Stimulated activated CD4-positive, alpha-beta T cell treated with anti-CD3 and anti-CD28 coated beads, Interleukin-12 subunit alpha, Interleukin-12 subunit beta, amount 100 ng/mL, for 4 hours (primary cell): ENCODE data around the gene CCDC34.
"Not testable (repeated sequence)": the region's sequence is repeated elsewhere in the genome, so short reads cannot be mapped to it uniquely, and the experiment has no call there.

Source experiments
- DNase-seq: peaks from one replicate; pipeline ENCODE4 v3.0.0-alpha.2; 2020

Gene CCDC34

DNA sequence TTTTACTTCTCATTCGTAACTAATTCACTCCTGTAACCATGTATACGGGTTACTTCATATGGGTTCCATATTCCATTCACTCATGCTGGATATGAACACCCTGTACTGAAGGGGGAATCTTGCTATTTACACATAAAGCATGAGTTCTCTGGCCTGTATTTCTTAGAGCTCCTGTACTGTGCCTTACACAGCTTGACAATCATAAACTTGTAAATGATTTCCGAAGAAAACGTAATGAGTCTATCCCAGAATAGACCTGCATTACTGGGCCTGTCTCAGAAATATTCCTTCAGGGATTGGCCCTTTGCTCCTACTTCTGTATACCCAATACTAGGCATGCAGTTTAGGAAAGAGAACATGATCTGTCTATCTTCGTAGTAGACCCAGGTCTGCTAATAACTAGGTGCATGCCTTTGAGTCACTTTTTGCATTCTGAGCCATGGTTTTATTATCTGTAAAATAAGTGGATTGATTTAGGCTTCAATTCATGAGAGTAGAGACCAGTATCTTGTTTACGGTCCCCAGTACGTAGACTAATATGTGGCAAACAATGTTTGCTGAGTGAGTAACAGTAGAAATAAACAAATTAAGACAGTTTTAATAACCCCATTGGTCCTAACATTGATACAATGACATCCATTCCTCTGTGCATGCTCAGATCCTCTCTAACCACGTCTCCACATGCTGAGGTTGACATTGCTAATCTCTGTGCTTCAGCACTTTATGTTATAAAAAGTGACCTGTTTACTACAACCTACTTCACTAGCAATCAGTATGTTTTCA lies 1.2 kb downstream of the CCDC34 start:
- DNase-seq, result no peak

DNA sequence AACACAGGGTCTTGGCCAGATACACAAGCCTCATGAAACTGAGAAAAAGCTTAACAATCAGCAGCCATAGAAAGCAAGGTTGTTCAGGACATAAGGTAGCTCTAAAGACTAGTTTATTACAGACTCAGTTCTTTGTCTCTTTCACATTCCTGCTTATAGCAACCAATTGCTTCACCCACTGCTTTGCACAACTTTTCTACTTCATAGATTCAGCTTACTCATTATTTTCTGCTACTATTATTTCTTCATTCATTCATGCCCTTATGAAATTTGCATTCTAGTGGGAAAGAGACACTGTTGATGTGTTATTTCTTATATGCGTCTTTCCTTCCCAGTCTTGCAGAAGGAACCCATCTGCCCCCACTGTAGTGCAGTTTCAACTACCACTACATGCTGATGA lies 4.7 kb downstream of the CCDC34 start:
- no peak for DNase-seq

DNA sequence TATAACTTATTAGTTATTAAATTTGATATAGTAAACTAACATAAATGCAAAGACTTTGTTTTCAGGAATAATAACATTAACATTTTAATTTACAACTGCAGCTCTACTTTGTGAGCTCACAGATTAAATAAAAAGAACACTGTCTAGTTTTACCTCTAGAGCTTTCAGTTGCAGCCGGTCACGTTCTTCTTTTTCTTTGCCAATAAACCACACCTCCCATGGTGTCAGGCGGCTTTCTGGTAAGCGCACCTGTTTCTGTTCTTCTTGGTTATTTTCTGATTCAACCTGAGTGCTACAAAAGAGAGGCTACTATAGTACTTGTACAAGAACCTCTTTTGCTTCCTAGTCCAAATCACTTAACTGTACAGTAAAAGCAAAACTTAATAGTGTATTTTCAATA lies 5.8 kb downstream of the CCDC34 start:
- DNase-seq, result no peak

DNA sequence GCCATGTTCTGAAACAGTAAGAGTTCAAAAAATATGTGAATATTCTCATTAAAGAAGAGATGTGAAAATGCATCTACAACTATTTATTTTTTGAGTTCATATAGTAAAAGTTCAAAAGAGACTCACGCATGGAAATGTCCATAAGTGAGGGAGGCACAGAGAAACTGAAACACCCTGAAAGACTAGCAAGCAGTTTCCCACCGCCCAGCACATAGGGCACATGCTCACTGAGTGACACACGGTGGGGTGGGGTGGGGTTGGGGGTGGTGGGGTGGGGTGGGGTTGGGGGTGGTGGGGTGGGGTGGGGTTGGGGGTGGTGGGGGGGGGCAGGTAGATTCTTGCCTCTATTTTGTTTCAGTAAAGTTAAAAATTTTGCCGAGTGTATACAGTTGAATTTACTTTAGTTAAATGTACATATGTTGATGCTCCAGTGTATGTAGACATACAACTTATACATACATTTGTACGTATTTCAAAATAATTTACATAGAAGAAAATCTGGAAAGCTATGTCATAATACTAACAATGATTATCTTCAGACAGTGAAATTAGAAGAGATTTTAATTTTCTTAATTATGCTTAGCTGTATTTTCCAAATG lies 6.3 kb downstream of the CCDC34 start:
- no peak for DNase-seq

DNA sequence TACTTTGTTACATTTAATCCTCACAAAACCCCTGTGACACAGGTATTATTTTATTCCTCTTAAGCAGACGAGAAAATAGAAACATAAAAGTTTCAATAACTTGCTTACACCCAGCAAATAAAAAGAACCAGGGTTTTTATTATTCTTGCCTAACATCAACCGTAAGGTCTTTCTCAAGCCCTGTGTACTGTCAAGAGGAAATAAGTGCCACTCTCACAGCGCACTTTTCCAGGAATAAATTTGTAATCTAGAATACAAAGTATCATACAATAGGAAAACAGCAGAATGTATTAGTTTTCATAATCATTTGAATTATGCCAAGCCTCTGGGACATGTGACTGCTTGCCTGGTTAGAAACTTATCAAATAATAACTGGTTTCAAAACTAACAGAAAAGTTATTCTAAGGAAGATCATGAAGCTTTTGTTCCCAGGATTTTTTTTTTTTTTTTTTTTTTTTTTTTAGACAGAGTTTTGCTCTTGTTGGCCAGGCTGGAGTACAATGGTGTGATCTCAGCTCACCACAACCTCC lies 7.4 kb downstream of the CCDC34 start:
- DNase-seq, result no peak

DNA sequence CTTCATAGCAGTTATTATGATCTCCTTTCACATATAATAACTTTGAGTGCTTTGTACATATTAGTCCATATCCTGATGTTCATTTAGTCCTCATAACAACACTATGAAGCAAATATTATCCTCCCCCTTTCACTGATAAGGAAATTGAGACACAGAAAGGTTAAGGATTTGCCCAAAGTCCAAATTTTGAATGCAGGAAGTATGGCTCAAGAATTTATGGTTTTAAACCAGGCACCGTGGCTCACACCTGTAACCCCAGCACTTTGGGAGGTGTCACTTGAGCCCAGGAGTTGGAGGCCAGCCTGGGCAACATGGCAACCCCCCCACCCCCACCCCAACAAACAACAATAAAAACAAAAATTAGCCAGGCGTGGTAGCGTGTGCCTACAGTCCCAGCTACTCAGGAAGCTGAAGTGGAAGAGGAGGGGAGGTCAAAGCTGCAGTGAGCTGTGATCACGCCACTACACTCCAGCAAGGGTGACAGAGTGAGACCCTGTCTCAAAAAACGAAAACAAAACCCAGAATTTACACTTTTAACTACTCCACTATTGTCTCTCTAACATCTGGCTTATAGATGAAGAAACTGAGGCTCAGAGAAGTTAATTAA lies 8.6 kb downstream of the CCDC34 start:
- no peak for DNase-seq

DNA sequence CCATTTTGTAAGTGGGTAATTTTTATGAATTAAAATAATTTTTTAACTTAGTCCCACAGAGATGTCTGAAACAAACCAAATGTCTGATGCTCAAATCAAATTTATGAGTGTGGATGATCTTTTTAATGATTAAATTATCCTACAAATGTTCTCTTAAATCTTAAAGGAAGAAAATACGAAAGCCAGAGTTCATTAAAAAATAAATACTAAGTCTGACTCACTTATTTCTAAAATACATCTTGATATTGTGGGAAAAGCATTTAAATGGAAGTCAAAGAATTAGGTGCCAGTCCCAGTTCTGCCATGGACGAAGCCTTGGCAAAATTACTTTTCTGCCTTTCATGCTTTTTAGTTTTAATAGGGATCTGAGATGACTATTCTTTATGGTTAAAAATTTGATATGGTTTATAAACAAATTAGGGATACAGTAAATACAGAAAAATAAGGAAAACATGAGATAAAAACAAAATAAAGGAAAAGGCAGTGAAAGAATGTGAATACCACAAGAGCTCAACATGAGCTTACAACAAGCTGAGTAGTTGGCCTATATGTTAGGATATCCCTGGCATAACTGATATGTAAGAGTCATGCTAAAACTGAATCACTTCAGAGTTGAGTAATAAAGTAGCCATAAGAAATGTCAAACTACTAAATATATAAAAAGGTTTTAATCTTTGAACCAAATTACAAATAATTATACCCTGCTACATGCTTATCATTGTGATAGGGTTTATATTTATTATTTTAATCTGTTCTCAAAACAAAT lies 9.2 kb downstream of the CCDC34 start:
- no peak for DNase-seq

DNA sequence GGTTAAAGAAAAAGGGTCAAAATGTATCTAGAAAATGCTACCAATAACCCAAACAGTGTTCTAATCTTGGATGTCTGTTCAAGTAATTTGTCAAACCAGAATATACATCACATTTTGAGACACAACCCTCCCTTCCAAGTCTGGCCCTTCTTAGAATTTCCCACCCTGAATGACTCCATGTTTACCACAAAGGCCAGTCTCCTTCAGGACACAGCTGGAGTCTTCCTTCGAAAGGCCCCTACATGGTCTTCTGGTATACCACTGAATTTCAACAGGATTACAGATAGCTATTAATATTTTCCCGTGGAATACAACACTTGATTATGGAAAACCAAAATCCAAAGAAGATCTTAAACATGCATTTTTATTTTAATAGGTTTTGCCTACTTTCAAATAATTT lies 10.2 kb downstream of the CCDC34 start:
- DNase-seq, result no peak

DNA sequence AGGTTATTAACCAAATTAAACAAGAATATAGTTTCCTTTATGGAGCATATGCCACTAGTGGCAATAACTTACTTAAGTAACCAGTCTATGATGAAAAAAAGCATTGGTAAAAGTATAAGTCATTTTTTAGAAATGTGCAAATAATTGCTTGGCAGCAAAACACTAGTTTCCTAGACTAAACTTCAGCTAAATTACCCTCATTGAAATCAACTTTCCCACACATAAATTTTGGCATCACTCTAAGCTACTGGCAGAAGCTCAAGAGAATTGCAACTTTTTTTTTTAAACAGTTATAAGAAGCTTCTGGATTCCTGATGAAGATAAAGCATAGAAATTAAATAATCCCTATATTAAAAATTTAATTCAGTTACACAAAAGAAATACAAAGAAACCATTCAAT lies 12.5 kb downstream of the CCDC34 start:
- no peak for DNase-seq

DNA sequence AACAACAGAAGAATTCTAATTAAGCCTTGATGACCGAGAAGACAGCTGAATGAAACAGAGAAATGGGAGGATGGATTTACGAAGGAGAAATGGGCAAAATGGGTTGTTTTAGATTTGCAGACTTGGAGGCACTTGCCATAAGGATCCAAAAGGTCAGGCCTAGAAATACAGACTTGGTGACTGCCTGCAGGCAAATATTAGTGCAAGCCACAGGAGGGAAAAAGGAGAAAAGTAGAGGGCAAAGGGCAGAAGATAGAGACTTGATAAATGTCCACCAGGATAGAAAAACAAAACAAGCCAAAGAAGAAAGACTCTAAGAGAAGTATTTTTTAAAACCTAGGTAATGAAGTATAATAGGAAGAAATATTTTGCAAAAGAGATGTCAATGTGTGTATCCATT lies 13.1 kb downstream of the CCDC34 start:
- no peak for DNase-seq

DNA sequence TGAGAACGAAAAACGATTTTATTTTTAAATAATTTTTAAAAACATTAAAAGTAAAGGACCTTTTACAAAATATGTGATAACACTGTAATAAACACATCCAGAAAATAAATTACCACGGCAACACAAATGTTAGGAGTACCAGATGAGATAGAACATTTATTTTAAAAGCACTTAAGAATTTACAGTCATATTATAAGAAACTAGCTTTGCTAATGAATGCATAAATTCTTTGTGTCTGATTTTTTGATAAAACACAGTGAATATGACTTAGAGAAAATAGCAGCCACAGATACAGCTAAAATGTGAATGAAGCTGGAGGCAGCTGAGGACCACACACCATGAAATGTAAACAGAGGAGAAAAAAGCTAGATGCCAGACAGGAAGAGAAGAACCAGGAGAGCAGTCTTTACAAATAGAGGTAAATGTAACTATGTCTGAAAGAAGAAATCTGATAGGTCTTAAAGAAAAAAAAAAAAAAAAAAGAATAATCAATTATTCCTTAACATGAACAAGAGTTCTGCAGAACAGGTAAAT lies 14.6 kb downstream of the CCDC34 start:
- DNase-seq, result no peak

DNA sequence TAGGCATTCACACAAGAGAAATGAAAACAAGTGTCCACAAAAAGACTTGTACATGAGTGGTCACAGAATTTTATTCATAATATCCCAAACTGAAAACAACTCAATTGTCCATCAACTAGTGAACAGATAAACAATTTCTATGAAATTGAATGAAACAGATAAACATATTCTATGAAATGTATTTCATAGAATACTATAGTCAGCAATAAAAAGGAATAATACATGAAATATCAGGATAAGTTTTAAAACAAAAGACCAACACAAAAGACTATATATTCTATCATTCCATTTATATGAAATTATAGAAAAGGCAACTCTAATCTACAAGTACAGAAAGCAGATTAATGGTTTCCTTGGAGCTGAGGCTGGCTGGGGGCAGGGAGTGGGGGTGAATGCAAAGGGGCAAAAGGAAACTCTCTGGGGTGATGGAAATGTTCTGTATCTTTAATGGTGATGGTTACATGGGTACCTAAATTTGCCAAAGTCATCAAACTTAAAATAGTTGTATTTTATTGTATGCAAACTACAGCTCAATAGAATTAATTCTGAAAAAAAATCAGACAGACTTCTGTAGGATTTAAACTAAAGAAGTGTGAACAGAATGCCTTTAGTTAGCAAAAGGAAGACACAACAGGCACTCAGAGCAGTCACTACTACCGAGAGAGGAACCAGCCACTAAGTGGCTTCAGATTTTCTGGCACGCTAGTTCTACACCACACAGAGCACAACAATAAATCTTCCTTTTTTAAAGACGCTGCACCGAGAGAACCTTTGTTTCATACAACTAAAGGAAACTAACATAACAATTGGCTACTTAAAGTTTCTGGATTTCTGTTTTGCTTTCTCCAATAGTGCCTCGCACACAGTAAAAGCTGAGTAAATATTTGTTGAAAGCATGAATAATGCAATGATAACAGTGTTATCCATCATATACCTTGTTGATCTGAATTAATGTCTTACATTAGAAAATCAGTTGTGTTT lies 15.4 kb downstream of the CCDC34 start:
- no peak for DNase-seq

DNA sequence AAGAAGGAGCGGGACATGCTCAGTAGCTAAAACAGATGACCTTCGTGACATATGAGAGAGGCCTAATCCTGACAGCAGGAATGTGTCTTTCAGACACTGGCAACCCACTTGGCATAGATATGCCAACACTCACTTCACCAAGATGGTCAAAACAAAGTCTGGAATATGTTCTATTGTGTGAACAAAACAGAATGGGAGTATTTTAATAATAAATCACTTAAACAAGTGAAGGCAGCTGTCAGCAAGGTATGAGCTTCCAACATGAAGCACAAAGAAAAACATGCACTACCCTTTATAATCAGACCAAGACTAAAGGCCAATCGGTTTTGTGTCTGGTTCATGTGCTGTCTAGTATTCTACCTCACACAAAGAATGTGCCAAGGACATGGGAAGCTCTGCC lies 23.1 kb downstream of the CCDC34 start:
- DNase-seq, result no peak

DNA sequence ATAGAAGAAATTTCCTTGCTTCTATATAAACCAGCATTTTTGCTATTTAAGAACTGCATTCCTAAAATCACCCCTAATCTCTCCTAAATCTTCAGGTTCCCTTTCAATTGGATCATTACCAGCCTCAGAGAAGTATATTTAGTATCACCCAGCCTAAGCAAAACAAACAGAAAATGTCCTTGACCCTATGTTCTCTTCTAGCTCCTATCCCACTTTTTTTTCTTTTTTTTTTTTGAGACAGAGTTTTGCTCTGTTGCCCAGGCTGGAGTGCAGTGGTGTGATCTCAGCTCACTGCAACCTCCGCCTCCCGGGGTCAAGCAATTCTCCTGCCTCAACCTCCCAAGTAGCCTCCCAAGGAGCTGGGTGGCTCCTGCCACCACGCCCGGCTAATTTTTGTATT lies 28.3 kb downstream of the CCDC34 start:
- not testable (repeated sequence) for DNase-seq

DNA sequence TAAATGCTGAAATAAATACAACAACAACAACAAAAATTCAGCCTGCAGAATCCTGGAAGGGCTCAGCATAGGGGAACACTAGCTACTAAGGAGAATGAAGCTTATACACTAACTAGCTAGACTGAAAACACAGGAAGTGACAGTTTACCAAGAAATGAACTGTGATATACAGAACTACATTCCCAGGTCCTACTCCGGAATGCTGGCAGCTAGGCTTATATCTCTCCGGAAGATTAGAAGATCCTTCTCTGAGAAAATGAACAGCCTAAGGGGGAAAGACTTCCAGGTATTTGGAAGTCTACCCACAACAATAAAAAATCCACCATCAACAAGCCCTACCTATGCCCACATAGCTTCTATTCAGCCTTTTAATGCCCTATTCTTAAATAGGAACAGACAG lies 31.0 kb downstream of the CCDC34 start:
- no peak for DNase-seq

DNA sequence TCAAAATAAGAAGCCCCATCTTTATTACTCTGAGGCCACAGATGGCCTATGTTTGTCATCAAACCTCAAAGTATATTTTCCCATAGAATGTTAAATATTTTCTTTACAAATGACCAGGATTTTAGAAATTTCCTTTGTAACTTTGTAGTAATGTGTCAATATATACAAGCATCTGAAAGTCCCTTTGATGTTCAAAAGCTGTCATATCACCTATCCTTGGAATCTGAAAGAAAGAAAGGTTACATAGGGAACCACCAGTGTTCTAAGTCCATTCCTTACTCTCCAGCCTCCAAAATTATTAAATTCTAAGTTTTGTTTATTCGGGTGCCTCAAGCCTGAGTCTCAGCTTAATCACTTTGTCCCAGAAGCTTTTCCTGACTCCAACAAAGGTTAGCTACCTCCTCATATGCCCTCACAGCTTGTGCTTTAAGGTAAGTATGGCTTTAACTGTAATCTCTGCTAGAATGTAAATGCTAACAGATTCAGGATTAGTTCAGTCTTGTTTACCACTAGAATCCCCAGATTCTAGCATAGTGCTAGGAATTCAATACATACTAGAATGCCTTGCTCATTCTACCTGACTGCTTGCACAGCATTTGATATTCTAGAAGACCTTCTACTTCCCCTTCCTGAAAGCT lies 32.3 kb downstream of the CCDC34 start:
- DNase-seq, result no peak

DNA sequence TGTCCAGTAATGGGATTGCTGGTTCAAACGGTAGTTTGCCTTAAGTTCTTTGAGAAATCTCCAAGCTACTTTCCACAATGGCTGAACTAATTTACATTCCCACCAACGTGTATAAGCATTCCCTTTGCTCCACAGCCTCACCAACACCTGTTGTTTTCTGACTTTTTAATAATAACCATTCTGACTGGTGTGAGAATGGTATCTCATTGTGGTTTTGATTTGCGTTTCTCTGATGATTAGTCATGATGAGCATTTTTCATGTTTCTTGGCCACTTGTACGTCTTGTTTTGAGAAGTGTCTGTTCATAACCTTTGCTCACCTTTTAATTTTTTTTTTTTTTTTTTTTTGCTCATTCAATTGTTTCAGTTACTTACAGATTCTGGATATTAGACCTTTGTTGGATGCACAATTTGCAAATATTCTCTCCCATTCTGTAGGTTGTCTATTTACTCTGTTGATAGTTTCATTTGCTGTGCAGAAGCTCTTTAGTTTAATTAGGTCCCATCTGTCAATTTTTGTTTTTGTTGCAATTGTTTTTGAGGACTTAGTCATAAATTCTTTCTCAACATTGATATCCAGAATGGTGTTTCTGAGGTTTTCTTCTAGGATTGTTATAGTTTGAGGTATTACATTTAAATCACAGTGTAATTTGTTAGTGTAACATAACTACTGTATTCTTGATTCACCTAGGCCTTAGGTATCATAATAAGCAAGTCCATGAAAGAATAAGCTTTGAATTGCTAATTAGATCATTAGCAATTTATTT lies 33.0 kb downstream of the CCDC34 start:
- no peak for DNase-seq

DNA sequence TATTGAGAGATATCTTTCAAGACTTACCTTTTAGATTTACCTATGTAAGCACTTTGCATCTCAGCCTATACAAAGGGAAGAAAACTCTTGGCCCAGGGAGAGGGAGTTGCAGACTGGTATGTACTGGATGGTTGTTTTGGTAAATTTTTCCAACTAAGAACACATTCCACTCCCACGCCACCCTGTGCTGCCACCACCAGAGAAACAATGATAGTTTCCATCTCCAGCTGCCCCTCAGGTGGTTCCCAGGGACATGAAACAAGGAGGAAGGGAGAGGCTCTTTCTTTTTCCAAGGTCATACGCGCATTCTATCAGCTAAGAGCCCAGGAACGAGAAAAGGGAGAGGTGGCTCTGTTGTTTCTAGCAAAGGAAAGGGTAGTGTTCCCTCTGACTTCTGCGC lies 34.4 kb downstream of the CCDC34 start:
- DNase-seq, result no peak

DNA sequence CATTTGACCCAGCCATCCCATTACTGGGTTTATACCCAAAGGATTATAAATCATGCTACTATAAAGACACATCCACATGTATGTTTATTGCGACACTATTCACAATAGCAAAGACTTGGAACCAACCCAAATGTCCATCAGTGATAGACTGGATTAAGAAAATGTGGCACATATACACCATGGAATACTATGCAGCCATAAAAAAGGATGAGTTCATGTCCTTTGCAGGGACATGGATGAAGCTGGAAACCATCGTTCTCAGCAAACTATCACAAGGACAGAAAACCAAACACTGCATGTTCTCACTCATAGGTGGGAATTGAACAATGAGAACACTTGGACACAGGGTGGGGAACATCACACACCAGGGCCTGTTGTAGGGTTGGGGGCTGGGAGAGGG lies 36.0 kb downstream of the CCDC34 start:
- DNase-seq, result not testable (repeated sequence)

DNA sequence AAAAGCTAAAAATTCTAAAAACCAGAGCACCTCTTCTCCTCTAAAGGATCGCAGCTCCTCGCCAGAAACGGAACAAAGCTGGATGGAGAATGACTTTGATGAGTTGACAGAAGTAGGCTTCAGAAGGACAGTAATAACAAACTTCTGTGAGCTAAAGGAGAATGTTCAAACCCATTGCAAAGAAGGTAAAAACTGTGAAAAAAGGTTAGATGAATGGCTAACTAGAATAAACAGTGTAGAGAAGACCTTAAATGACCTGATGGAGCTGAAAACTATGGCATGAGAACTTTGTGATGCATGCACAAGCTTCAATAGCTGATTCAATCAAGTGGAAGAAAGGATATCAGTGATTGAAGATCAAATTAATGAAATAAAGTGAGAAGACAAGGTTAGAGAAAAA lies 40.8 kb downstream of the CCDC34 start:
- not testable (repeated sequence) for DNase-seq

DNA sequence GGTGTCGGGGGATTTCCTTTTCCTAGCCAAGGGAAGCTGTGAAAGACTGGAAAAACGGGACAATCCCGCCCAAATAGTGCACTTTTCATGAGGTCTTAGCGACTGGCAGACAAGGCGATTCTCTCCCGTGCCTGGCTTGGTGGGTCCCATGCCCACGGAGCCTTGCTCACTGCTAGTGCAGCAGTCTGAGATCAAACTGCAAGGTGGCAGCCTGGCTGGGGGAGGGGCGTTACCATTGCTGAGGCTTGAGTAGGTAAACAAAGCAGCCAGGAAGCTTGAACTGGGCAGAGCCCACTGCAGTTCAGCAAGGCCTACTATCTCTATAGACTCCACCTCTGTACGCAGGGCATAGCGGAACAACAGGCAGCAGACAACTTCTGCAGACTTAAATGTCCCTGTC lies 41.7 kb downstream of the CCDC34 start:
- DNase-seq, result not testable (repeated sequence)
